ENCODE measurements around the gene CD2. TPM values are rescaled to one million over a fixed set of nuclear protein-coding genes. Genes with fewer than 3 reads are reported as not detected.

Gene CD2, protein sequence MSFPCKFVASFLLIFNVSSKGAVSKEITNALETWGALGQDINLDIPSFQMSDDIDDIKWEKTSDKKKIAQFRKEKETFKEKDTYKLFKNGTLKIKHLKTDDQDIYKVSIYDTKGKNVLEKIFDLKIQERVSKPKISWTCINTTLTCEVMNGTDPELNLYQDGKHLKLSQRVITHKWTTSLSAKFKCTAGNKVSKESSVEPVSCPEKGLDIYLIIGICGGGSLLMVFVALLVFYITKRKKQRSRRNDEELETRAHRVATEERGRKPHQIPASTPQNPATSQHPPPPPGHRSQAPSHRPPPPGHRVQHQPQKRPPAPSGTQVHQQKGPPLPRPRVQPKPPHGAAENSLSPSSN
- not detected in 2 replicates for total RNA-seq
- polyA plus RNA-seq = not detected in 2 replicates

DNA sequence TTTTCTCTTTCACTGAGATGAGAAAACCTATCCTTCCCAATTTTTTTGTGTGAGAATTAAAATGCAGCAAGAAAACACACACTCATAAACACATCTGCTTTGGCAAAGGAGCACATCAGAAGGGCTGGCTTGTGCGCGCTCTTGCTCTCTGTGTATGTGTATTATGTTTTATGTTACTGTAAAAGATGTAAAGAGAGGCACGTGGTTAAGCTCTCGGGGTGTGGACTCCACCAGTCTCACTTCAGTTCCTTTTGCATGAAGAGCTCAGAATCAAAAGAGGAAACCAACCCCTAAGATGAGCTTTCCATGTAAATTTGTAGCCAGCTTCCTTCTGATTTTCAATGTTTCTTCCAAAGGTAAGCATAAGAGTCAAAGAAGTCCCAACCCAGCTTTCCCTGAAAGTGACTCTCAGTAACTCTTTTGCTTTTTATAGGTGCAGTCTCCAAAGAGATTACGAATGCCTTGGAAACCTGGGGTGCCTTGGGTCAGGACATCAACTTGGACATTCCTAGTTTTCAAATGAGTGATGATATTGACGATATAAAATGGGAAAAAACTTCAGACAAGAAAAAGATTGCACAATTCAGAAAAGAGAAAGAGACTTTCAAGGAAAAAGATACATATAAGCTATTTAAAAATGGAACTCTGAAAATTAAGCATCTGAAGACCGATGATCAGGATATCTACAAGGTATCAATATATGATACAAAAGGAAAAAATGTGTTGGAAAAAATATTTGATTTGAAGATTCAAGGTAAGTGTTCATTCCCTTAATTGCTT lies at the start of gene CD2:
Gene CD2, plus strand, starts transcription at position 233 of the 780 bp plus-strand sequence. Its CDS starts 63 bp downstream, at position 296.
- TF ChIP-seq, protein P1, sequence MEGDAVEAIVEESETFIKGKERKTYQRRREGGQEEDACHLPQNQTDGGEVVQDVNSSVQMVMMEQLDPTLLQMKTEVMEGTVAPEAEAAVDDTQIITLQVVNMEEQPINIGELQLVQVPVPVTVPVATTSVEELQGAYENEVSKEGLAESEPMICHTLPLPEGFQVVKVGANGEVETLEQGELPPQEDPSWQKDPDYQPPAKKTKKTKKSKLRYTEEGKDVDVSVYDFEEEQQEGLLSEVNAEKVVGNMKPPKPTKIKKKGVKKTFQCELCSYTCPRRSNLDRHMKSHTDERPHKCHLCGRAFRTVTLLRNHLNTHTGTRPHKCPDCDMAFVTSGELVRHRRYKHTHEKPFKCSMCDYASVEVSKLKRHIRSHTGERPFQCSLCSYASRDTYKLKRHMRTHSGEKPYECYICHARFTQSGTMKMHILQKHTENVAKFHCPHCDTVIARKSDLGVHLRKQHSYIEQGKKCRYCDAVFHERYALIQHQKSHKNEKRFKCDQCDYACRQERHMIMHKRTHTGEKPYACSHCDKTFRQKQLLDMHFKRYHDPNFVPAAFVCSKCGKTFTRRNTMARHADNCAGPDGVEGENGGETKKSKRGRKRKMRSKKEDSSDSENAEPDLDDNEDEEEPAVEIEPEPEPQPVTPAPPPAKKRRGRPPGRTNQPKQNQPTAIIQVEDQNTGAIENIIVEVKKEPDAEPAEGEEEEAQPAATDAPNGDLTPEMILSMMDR (IDR thresholded peaks at IDR 0.05; ENCODE audit: low read depth, low read length) = no peak
- H3K4me3 ChIP-seq = no peak within 1 kb of the TSS

DNA sequence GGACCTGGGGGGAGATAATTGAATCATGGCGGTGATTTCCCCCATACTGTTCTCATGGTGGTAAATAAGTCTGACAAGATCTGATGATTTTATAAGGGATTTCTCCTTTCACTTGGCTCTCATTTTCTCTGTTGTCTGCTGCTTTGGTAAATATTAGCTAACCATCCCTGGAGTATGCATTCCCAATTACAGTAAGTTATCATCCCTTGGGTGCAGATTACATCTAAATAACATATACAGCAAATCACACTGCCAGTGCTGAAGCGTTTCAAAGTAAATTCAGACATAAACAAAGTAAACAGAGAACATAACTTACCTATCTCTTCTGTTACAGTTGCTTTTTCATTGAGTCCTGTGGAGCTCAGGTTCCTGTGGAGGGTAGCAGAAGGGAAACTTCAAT lies 48.1 kb upstream of the CD2 start:
- TF ChIP-seq, protein P1 (IDR thresholded peaks at IDR 0.05; ENCODE audit: low read depth, low read length) = no peak
- DNase-seq (ENCODE audit: low read depth in 1 of 2, low spot score in 1 of 2) = no peak
- no peaks in the 10 kb centered on the region for H3K27me3 ChIP-seq
- no peaks in the 10 kb centered on the region for H3K36me3 ChIP-seq
- no peaks in the 10 kb centered on the region for H3K9me3 ChIP-seq (ENCODE audit: low read depth)
- no peak overlapping the region for H3K4me3 ChIP-seq
- H3K27ac ChIP-seq = no peak overlapping the region
- no peaks in the 10 kb centered on the region for H3K4me1 ChIP-seq (ENCODE audit: low read depth)

More for the DNA sequence above, at the start of gene CD2:
- no peak within 1 kb of the TSS for H3K27ac ChIP-seq
- peaks cover 5% of the 10 kb centered on the region for H3K27me3 ChIP-seq
- H3K9me3 ChIP-seq (ENCODE audit: low read depth) = no peaks in the 10 kb centered on the region
- no peak for DNase-seq (ENCODE audit: low read depth in 1 of 2, low spot score in 1 of 2)
- H3K36me3 ChIP-seq = no peaks in the 10 kb centered on the region
- peaks cover 4% of the 10 kb centered on the region for H3K4me1 ChIP-seq (ENCODE audit: low read depth)

DNA sequence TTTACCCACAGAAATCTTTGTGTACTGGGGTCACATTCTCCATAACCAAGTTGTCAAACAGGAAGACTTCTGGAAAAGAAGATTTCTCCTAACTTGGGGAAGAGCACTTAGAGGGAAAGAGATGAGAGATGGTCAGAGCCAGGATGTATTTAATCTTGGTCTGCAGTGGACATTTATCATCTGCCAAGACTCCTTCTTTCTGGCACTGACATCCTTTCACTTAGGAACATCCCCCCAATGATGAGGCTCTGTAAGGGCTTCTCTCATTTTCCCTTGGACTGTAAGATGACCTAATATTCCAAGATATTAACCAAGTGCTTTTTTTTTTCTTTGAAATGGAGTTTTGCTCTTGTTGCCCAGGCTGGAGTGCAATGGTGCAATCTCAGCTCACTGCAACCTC lies 47.4 kb upstream of the CD2 start:
- Histone ChIP-seq H3K27ac (no peak overlapping the region), H3K9me3 (ENCODE audit: low read depth) (no peaks in the 10 kb centered on the region), H3K36me3 (no peaks in the 10 kb centered on the region), H3K4me3 (no peak overlapping the region), H3K4me1 (ENCODE audit: low read depth) (peaks cover 4% of the 10 kb centered on the region), H3K27me3 (no peaks in the 10 kb centered on the region)
- TF ChIP-seq, protein P1 (IDR thresholded peaks at IDR 0.05; ENCODE audit: low read depth, low read length) = no peak
- DNase-seq (ENCODE audit: low read depth in 1 of 2, low spot score in 1 of 2) = no peak

DNA sequence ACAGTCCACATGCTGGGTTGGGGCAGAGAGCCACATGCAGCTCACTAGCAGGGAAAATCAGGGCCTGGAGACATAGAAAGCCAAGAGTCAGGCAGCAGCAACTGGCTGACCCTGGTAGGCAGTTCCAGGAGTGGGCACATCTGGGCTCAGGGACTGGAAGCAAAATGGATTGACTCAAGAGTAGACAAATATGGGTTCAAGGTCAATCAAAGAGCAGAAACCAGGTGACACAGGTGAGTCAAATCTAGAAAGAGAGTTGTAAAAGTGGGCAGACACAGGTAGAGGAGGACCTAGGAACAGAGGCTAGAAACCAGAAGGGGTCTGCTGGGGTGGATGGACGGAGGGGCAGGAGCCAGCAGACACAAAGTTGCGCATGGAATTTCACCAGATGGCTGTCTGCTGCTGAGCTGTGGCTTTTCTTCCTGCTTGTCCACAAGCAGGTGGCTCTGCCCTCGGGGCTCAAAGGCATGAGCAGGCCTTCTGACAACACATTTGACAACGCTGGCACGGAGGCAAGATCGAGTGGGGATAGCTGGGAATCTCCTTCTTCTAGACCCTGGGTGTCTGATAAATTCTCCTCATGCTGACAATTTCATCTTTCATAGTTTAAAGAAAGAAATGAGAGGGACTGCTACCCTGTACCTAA lies 45.9 kb upstream of the CD2 start:
- no peaks in the 10 kb centered on the region for H3K27me3 ChIP-seq
- TF ChIP-seq, protein P1 (IDR thresholded peaks at IDR 0.05; ENCODE audit: low read depth, low read length) = no peak
- no peak overlapping the region for H3K4me3 ChIP-seq
- peaks cover 7% of the 10 kb centered on the region for H3K4me1 ChIP-seq (ENCODE audit: low read depth)
- no peak overlapping the region for H3K27ac ChIP-seq
- no peaks in the 10 kb centered on the region for H3K9me3 ChIP-seq (ENCODE audit: low read depth)
- H3K36me3 ChIP-seq = no peaks in the 10 kb centered on the region
- no peak for DNase-seq (ENCODE audit: low read depth in 1 of 2, low spot score in 1 of 2)

DNA sequence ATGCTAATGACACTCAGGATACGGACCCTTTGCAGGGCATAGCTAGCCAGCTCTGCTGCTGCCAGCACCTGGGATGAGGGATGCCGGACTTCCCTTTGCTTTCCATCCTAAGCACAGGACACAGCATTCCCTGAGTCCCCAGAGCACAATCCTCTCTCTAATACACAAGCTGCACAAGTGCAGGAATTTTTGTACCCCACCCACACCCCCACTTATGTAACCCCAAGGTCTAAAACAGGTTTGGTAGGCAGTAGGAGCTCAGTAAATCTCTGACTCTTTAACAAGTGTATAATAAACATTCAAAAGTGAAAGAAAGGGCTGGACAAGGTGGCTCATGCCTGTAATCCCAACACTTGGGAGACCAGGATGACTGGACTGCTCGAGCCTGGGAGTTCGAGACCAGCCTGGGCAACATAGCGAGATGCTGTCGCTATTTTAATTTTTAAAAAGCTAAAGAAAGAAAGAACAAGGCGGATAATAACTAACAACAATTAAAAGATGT lies 44.5 kb upstream of the CD2 start:
- Histone ChIP-seq H3K36me3 (no peaks in the 10 kb centered on the region), H3K4me3 (no peak overlapping the region), H3K27ac (no peak overlapping the region), H3K9me3 (ENCODE audit: low read depth) (no peaks in the 10 kb centered on the region), H3K27me3 (no peaks in the 10 kb centered on the region), H3K4me1 (ENCODE audit: low read depth) (peaks cover 7% of the 10 kb centered on the region)
- TF ChIP-seq, protein P1 (IDR thresholded peaks at IDR 0.05; ENCODE audit: low read depth, low read length) = no peak
- DNase-seq (ENCODE audit: low read depth in 1 of 2, low spot score in 1 of 2) = no peak
